Peyer's patch (tissue), 4 donors: Measurements from ENCODE around the gene PDXK.

Experiments used
- CTCF ChIP-seq, 6 experiments: fragments of 450-650 bp in 4 of 6; fragments of 200-600 bp in 2 of 6; sonication (generic) in 1 of 6; IDR thresholded peaks; one replicate each; pipeline ENCODE4 v1.5.1; 2017 to 2019; ENCODE audit warnings: antibody characterized with exemption in 6 of 6, mild to moderate bottlenecking in 3 of 6, moderate library complexity in 1 of 6
- POLR2A ChIP-seq, 2 donors: fragments of 450-650 bp; IDR thresholded peaks; one replicate each; pipeline ENCODE4 v1.5.1; 2017; ENCODE audit warnings: antibody characterized with exemption in 2 of 2, mild to moderate bottlenecking in 2 of 2, moderate library complexity in 2 of 2

GRCh38 chr21:43675871-43676270, 43.1 kb upstream of the PDXK start:
- TF ChIP-seq CTCF (IDR thresholded peaks at IDR 0.05) (no peak), POLR2A (IDR thresholded peaks at IDR 0.05) (no peak)
